ENCODE results near the gene IGSF8. TPM values are rescaled to one million over a fixed set of nuclear protein-coding genes. Genes with fewer than 3 reads are reported as not detected.

Gene IGSF8
- polyA plus RNA-seq, 1 donor from 2014 or later = 27.3 TPM

GRCh38 chr1:160086456-160086892 lies 11.9 kb downstream of the IGSF8 start:
- H3K27me3 ChIP-seq (ENCODE audit: insufficient read depth, low read depth, low read length) = peaks cover 7% of the 10 kb centered on the region
- no peak overlapping the region for H3K27ac ChIP-seq (ENCODE audit: low read length)
- no peaks in the 10 kb centered on the region for H3K79me2 ChIP-seq (replicated peaks; ENCODE audit: insufficient read depth, low read length)
- no peaks in the 10 kb centered on the region for H3K9me3 ChIP-seq (ENCODE audit: low read length)
- H3K4me3 ChIP-seq (ENCODE audit: low read length) = no peak overlapping the region
- H3K9me2 ChIP-seq (ENCODE audit: insufficient read depth, low read length) = no peaks in the 10 kb centered on the region
- TF ChIP-seq POLR2AphosphoS5 (IDR thresholded peaks at IDR 0.05) (no peak), SMC3 (conservative IDR thresholded peaks at IDR 0.05; ENCODE audit: poor library complexity) (no peak), REST (IDR thresholded peaks at IDR 0.05; ENCODE audit: borderline replicate concordance) (no peak), EP300 (conservative IDR thresholded peaks at IDR 0.05; ENCODE audit: poor library complexity, severe bottlenecking) (no peak), RAD21 (conservative IDR thresholded peaks at IDR 0.05) (no peak), TAF1 (IDR thresholded peaks at IDR 0.05; ENCODE audit: low read depth) (no peak), CTCF (IDR thresholded peaks at IDR 0.05; ENCODE audit: poor library complexity, severe bottlenecking) (no peak), MXI1 (conservative IDR thresholded peaks at IDR 0.05; ENCODE audit: poor library complexity, severe bottlenecking) (no peak), EZH2 (IDR thresholded peaks at IDR 0.05; ENCODE audit: borderline replicate concordance, insufficient read depth, low read length, poor library complexity, severe bottlenecking) (no peak)
- no peaks in the 10 kb centered on the region for H3F3A ChIP-seq (ENCODE audit: insufficient read depth, low read length, poor library complexity, severe bottlenecking)
- no peak overlapping the region for H2AFZ ChIP-seq (ENCODE audit: low read depth, low read length)
- H3K36me3 ChIP-seq (ENCODE audit: insufficient read depth, low read length) = no peaks in the 10 kb centered on the region
- no peaks in the 10 kb centered on the region for H4K20me1 ChIP-seq (ENCODE audit: insufficient read depth)
- H3K9ac ChIP-seq (ENCODE audit: low read length) = no peak overlapping the region
- no peak overlapping the region for H3K4me2 ChIP-seq (ENCODE audit: low read length)

- H3K4me2 ChIP-seq (ENCODE audit: low read length) = no peak overlapping the region
- H3F3A ChIP-seq (ENCODE audit: insufficient read depth, low read length, poor library complexity, severe bottlenecking) = no peaks in the 10 kb centered on the region
- TF ChIP-seq CTCF (IDR thresholded peaks at IDR 0.05; ENCODE audit: poor library complexity, severe bottlenecking) = peak; percentile 72
- no peak for TF ChIP-seq POLR2AphosphoS5 (IDR thresholded peaks at IDR 0.05)
- TF ChIP-seq SMC3 (conservative IDR thresholded peaks at IDR 0.05; ENCODE audit: poor library complexity) = peak; percentile 67
- TF ChIP-seq RAD21 (conservative IDR thresholded peaks at IDR 0.05) = peak; percentile 64
- TF ChIP-seq EZH2 (IDR thresholded peaks at IDR 0.05; ENCODE audit: borderline replicate concordance, insufficient read depth, low read length, poor library complexity, severe bottlenecking) = no peak
- no peak for TF ChIP-seq EP300 (conservative IDR thresholded peaks at IDR 0.05; ENCODE audit: poor library complexity, severe bottlenecking)
- TF ChIP-seq MXI1 (conservative IDR thresholded peaks at IDR 0.05; ENCODE audit: poor library complexity, severe bottlenecking) = no peak
- TF ChIP-seq TAF1 (IDR thresholded peaks at IDR 0.05; ENCODE audit: low read depth) = no peak
- TF ChIP-seq REST (IDR thresholded peaks at IDR 0.05; ENCODE audit: borderline replicate concordance) = no peak
- H3K79me2 ChIP-seq (replicated peaks; ENCODE audit: insufficient read depth, low read length) = no peaks in the 10 kb centered on the region
- no peaks in the 10 kb centered on the region for H3K9me3 ChIP-seq (ENCODE audit: low read length)
- H4K20me1 ChIP-seq (ENCODE audit: insufficient read depth) = no peaks in the 10 kb centered on the region
- H3K27ac ChIP-seq (ENCODE audit: low read length) = no peak overlapping the region
- H3K4me3 ChIP-seq (ENCODE audit: low read length) = no peak overlapping the region
- H2AFZ ChIP-seq (ENCODE audit: low read depth, low read length) = no peak overlapping the region
- peaks cover 7% of the 10 kb centered on the region for H3K27me3 ChIP-seq (ENCODE audit: insufficient read depth, low read depth, low read length)
- H3K36me3 ChIP-seq (ENCODE audit: insufficient read depth, low read length) = no peaks in the 10 kb centered on the region
- no peak overlapping the region for H3K9ac ChIP-seq (ENCODE audit: low read length)
- H3K9me2 ChIP-seq (ENCODE audit: insufficient read depth, low read length) = no peaks in the 10 kb centered on the region
Measured at GRCh38 chr1:160085686-160086455, 12.5 kb downstream of the IGSF8 start.
